ENCODE results near the gene CENPO.

CENPO gene, protein sequence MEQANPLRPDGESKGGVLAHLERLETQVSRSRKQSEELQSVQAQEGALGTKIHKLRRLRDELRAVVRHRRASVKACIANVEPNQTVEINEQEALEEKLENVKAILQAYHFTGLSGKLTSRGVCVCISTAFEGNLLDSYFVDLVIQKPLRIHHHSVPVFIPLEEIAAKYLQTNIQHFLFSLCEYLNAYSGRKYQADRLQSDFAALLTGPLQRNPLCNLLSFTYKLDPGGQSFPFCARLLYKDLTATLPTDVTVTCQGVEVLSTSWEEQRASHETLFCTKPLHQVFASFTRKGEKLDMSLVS

DNA sequence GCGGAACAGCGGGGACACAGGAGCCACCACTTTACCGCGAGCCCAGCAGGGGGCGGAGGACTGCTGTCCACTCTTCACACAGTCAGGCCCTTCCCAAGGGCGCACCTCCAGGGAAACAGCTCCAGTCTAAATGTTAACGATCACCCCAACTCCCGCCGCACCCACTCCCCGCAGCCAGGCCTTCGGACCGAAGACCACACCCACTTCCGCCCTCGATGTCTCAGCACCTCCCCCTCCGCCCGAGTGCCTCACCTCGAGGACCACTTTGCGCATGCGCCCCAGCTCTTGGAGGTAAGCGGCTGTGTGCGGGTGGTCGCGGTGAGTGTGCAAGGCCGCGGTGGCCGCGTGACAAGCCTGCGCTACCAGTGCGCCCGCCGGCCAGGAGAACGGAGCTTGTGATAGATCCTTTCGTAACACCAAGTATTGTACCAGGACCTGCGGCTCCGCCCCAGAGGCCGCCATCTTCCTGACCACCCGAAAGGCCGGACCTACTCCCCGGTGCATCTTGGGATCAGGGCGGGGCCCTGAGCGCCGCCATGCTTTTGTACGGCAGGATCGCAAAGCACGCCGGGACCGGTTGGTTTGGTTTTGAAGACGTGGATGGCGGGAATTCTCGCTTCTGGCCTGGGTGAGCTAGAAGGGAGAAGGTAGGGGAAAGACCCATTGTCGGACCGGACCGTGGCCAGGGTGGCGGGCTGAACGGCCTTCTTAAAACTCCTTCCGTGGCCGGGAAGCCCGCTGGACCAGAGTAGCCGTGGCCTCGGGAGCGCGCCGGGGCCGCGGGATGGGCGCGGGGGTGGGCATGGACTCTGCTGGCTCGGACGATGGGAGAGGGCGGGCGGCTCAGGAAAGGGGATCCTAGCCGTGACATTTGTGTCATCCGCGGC, at the start of gene CENPO, which contains the start of gene PTRHD1:
TSS of gene CENPO (plus strand) at position 552 of the 887 bp plus-strand sequence. CDS start 495 bp downstream, outside the sequence.
TSS of gene PTRHD1 (minus strand) at position 518 of the 887 bp plus-strand sequence. CDS start at position 504, 14 bp downstream.
- Histone ChIP-seq H3K27me3 (ENCODE audit: control insufficient read depth, insufficient read depth, low read length) (no peaks in the 10 kb centered on the region), H3K4me3 (ENCODE audit: low read length) (peak within 1 kb of the TSS; percentile 89), H3K36me3 (ENCODE audit: control insufficient read depth, insufficient read depth, low read length) (no peaks in the 10 kb centered on the region; the same call in 1 of the 2 replicates), H3K9me3 (ENCODE audit: control insufficient read depth, insufficient read depth, low read length) (no peaks in the 10 kb centered on the region), H3K4me1 (ENCODE audit: control insufficient read depth, insufficient read depth, low read length) (no peaks in the 10 kb centered on the region; the same call in 1 of the 2 replicates), H3K27ac (ENCODE audit: low read length) (no peak within 1 kb of the TSS)
- no CpG with 5 or more reads among the region's 74 CpGs for WGBS (ENCODE audit: insufficient coverage, insufficient read length)
- DNase-seq (ENCODE audit: low read depth, low spot score) = peak; percentile 90

DNA sequence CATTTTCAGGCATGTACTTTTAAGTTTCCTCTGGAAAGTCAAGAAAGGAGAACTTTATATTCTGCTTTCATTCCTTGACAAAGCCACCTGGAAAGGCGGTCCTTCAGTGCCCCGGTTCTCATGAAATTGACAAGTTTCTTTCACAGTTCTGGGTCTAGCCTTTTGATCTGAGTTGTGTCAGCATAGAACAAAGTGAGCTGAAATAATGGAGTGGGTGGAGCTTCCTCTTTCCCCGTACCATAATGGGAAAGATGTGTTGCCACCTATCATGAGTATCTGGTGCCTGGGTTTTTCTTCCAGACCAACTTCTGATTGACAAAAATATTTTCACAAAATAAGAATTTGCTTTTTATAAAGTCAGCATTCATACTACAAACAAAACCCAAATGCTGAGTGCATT, 49.3 kb upstream of the CENPO start:
- Histone ChIP-seq H3K27ac (ENCODE audit: low read length) (no peak overlapping the region), H3K4me1 (ENCODE audit: control insufficient read depth, insufficient read depth, low read length) (no peaks in the 10 kb centered on the region), H3K36me3 (ENCODE audit: control insufficient read depth, insufficient read depth, low read length) (no peaks in the 10 kb centered on the region), H3K4me3 (ENCODE audit: low read length) (no peak overlapping the region), H3K9me3 (ENCODE audit: control insufficient read depth, insufficient read depth, low read length) (no peaks in the 10 kb centered on the region), H3K27me3 (ENCODE audit: control insufficient read depth, insufficient read depth, low read length) (no peaks in the 10 kb centered on the region)
- WGBS (ENCODE audit: insufficient coverage, insufficient read length) = no CpG with 5 or more reads among the region's 3 CpGs
- DNase-seq (ENCODE audit: low read depth, low spot score) = no peak

DNA sequence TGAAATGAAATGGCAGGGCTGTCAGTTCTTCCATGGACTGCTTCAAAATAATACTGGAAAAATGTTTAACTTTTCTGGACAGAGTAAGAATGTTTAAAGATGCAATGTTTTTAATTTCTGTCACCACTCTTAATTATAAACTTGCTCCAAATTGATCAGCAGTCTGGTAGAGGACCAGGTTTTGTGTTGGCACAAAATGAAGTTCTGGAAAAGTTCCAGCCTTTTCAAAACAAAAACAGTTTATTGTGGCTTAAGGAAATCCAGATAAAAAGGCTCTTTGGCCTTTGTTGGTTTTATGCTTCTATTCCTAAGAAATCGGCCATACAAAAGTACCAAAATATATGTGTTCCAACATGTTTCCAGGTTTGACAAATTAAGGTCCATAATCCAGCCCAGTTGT, 48.9 kb upstream of the CENPO start:
- Histone ChIP-seq H3K27me3 (ENCODE audit: control insufficient read depth, insufficient read depth, low read length) (no peaks in the 10 kb centered on the region), H3K36me3 (ENCODE audit: control insufficient read depth, insufficient read depth, low read length) (no peaks in the 10 kb centered on the region), H3K4me3 (ENCODE audit: low read length) (no peak overlapping the region), H3K4me1 (ENCODE audit: control insufficient read depth, insufficient read depth, low read length) (no peaks in the 10 kb centered on the region), H3K9me3 (ENCODE audit: control insufficient read depth, insufficient read depth, low read length) (no peaks in the 10 kb centered on the region), H3K27ac (ENCODE audit: low read length) (no peak overlapping the region)
- no peak for DNase-seq (ENCODE audit: low read depth, low spot score)
- WGBS (ENCODE audit: insufficient coverage, insufficient read length) = no CpG with 5 or more reads among the region's 1 CpG

DNA sequence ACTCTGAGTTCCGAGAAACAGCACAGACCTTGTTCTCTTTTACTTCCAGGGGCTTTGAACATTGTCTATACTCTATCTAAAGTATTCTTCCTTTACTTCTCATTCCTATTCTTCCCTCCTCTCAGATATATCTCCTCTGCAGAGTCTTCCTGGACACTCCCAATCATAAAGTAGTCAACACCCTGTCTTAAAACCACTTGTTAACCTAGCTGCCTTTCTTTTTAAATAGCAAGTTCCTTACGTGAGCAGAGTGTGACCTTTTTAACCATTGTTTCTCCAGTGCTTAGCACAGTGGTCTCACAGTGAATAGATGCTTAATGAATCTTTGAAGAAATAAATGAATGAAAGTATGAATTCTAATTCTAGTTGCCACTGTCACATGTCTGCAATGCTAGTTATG, 47.4 kb upstream of the CENPO start:
- Histone ChIP-seq H3K27me3 (ENCODE audit: control insufficient read depth, insufficient read depth, low read length) (no peaks in the 10 kb centered on the region), H3K4me3 (ENCODE audit: low read length) (no peak overlapping the region), H3K36me3 (ENCODE audit: control insufficient read depth, insufficient read depth, low read length) (no peaks in the 10 kb centered on the region), H3K4me1 (ENCODE audit: control insufficient read depth, insufficient read depth, low read length) (no peaks in the 10 kb centered on the region), H3K27ac (ENCODE audit: low read length) (no peak overlapping the region), H3K9me3 (ENCODE audit: control insufficient read depth, insufficient read depth, low read length) (no peaks in the 10 kb centered on the region)
- WGBS (ENCODE audit: insufficient coverage, insufficient read length) = no CpG with 5 or more reads among the region's 2 CpGs
- no peak for DNase-seq (ENCODE audit: low read depth, low spot score)

DNA sequence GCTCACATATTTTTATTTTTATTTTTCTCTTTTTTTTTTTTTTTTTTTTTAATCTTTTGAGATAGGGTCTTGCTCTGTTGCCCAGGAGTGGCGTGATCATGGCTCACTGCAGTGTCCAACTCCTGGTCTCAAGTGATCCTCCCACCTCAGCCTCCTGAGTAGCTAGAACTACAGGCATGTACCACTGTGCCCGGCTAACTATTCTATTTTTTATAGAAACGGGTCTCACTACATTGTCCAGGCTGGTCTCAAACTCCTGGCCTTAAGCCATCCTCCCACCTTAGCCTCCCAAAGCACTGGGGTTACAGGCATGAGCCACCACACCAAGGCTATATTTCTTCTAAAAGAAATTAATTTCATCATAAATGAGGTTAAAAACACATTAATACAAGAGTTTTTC, 45.9 kb upstream of the CENPO start:
- no peaks in the 10 kb centered on the region for H3K27me3 ChIP-seq (ENCODE audit: control insufficient read depth, insufficient read depth, low read length)
- H3K4me1 ChIP-seq (ENCODE audit: control insufficient read depth, insufficient read depth, low read length) = no peaks in the 10 kb centered on the region
- no peaks in the 10 kb centered on the region for H3K36me3 ChIP-seq (ENCODE audit: control insufficient read depth, insufficient read depth, low read length)
- H3K9me3 ChIP-seq (ENCODE audit: control insufficient read depth, insufficient read depth, low read length) = no peaks in the 10 kb centered on the region
- DNase-seq (ENCODE audit: low read depth, low spot score) = no peak
- WGBS (ENCODE audit: insufficient coverage, insufficient read length) = no CpG with 5 or more reads among the region's 3 CpGs
- H3K27ac ChIP-seq (ENCODE audit: low read length) = no peak overlapping the region
- H3K4me3 ChIP-seq (ENCODE audit: low read length) = no peak overlapping the region

DNA sequence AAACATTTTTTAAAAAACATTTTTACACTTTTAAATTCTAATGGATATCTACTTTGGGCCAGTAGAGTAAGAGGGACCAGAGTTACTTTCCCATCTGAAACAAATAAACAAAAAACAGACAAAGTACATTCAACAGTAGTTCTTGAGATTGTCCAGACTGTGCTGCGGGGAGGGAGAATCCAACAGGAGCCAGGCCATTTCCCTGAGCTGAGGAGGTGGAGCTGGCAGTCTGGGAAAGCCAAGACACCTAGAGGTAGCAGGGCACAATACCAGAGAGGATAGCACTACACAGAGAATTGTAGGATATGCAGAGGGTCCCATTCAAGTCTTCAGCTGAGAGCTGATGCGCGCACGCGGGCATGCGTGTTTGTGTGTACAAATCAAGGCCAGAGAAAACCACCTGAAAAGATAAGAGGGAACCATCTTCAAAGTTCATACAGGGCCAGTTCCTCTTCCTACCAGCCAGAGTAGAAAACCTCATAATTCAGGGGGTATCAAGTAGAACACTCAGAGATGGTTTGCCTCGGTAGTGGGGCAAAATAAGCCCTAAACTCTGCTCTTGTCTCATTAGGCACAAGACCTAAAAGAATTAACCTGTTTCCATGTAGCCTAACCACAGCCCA, 44.0 kb upstream of the CENPO start:
- no CpG with 5 or more reads among the region's 7 CpGs for WGBS (ENCODE audit: insufficient coverage, insufficient read length)
- no peaks in the 10 kb centered on the region for H3K9me3 ChIP-seq (ENCODE audit: control insufficient read depth, insufficient read depth, low read length)
- H3K4me1 ChIP-seq (ENCODE audit: control insufficient read depth, insufficient read depth, low read length) = no peaks in the 10 kb centered on the region
- no peak overlapping the region for H3K4me3 ChIP-seq (ENCODE audit: low read length)
- no peaks in the 10 kb centered on the region for H3K27me3 ChIP-seq (ENCODE audit: control insufficient read depth, insufficient read depth, low read length)
- no peak for DNase-seq (ENCODE audit: low read depth, low spot score)
- no peak overlapping the region for H3K27ac ChIP-seq (ENCODE audit: low read length)
- H3K36me3 ChIP-seq (ENCODE audit: control insufficient read depth, insufficient read depth, low read length) = no peaks in the 10 kb centered on the region

DNA sequence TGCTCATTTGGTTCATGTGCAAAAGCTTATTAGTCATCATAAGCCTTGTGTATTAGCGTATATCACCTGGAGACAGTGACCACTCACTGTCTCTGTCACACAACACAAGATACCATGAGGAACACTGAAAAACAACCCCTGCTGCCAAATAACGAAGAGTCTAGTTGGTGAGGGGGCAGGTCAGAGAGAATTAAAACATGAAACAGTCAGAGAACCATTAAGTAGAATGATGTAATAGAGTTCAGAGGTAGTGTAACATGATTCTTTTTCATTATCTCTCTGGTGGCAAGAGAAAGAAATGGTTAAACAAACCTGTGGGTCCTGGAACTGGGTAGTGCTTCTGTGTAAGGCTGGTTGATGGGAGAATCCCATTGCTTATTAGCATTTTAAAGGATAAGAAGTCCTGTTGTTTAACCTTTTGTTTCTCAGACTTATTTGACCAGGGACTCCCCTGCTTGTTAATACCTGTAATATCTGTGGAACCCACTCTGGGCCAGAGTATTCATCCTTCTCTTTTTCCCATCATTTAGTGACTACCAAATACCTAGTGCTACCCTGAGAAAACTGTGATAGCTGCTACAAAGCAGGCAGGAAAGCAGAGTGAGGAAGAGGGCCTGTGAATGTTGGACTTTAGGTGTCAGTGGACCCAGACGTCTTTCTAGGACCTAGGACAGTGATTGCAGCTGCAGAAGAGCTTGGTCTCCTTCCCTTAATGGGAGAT, 38.1 kb upstream of the CENPO start:
- Histone ChIP-seq H3K9me3 (ENCODE audit: control insufficient read depth, insufficient read depth, low read length) (no peaks in the 10 kb centered on the region), H3K36me3 (ENCODE audit: control insufficient read depth, insufficient read depth, low read length) (no peaks in the 10 kb centered on the region; the same call in 1 of the 2 replicates), H3K27ac (ENCODE audit: low read length) (no peak overlapping the region), H3K4me3 (ENCODE audit: low read length) (no peak overlapping the region), H3K4me1 (ENCODE audit: control insufficient read depth, insufficient read depth, low read length) (peaks cover 2% of the 10 kb centered on the region; the same call in 1 of the 2 replicates), H3K27me3 (ENCODE audit: control insufficient read depth, insufficient read depth, low read length) (no peaks in the 10 kb centered on the region)
- no peak for DNase-seq (ENCODE audit: low read depth, low spot score)
- no CpG with 5 or more reads among the region's 3 CpGs for WGBS (ENCODE audit: insufficient coverage, insufficient read length)

DNA sequence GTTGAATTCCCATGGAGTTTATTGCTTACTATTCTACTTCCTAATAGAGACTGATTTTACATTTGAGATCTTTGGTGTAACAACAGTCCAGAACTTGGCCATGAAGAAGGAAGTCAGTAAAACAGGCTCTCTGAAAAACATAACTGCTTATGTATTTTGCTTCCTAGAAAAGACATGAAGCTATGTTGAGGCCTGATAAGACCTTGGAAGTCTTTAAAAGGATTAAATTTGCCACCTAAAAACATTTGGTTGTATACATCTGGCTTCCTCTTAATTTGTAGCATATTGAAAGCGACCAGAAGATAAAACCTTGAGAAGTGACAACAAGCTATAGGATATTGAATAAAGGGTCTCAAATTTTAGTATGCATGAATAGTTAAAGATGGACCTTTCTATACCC, 36.4 kb upstream of the CENPO start:
- H3K27ac ChIP-seq (ENCODE audit: low read length) = no peak overlapping the region
- H3K36me3 ChIP-seq (ENCODE audit: control insufficient read depth, insufficient read depth, low read length) = no peaks in the 10 kb centered on the region; the same call in 1 of the 2 replicates
- H3K9me3 ChIP-seq (ENCODE audit: control insufficient read depth, insufficient read depth, low read length) = no peaks in the 10 kb centered on the region
- H3K4me3 ChIP-seq (ENCODE audit: low read length) = no peak overlapping the region
- WGBS (ENCODE audit: insufficient coverage, insufficient read length) = no CpG with 5 or more reads among the region's 1 CpG
- H3K4me1 ChIP-seq (ENCODE audit: control insufficient read depth, insufficient read depth, low read length) = peaks cover 2% of the 10 kb centered on the region; the same call in 1 of the 2 replicates
- no peak for DNase-seq (ENCODE audit: low read depth, low spot score)
- H3K27me3 ChIP-seq (ENCODE audit: control insufficient read depth, insufficient read depth, low read length) = no peaks in the 10 kb centered on the region

DNA sequence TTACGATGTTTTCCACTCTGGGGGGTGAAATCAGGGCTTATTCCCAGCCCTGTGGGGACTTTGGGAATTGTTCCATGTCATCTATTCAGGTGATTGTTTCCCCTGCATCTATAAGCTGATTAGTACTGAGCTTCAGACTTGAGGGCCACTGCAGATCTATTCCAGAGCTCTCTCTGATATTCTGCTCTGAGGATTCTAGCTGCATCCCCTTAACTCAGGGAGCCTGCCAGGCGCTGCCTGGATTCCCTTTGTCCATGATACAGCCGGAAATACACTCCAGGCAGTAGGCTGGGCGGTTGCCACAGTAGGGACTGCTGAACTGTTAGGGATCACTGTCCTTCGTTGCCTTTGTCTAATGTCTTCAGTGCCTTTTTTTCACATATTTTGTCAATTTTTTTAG, 31.4 kb upstream of the CENPO start:
- H3K27me3 ChIP-seq (ENCODE audit: control insufficient read depth, insufficient read depth, low read length) = no peaks in the 10 kb centered on the region
- no peaks in the 10 kb centered on the region for H3K4me1 ChIP-seq (ENCODE audit: control insufficient read depth, insufficient read depth, low read length)
- no peak overlapping the region for H3K4me3 ChIP-seq (ENCODE audit: low read length)
- H3K9me3 ChIP-seq (ENCODE audit: control insufficient read depth, insufficient read depth, low read length) = no peaks in the 10 kb centered on the region
- H3K27ac ChIP-seq (ENCODE audit: low read length) = no peak overlapping the region
- H3K36me3 ChIP-seq (ENCODE audit: control insufficient read depth, insufficient read depth, low read length) = no peaks in the 10 kb centered on the region; the same call in 1 of the 2 replicates
- WGBS (ENCODE audit: insufficient coverage, insufficient read length) = no CpG with 5 or more reads among the region's 5 CpGs
- DNase-seq (ENCODE audit: low read depth, low spot score) = no peak

DNA sequence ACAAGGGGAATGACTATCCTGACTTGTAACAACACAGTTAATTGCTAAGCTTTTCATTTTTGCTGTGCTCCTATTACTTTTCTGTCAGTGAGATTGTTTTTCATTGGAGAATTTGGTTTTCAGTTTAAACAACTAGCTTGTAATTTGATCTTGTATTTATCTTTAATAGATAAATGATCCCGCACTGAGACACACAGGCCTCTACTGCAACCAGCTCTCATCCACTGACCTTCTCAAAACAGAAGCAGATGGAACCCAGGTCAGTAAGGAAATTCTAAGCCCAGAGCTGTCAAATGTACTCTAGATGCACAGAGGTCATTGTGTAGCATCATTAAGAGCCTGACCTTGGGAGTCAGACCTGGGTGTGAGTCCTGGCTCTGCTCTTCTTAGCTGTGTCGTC, 30.7 kb upstream of the CENPO start:
- Histone ChIP-seq H3K4me1 (ENCODE audit: control insufficient read depth, insufficient read depth, low read length) (no peaks in the 10 kb centered on the region), H3K4me3 (ENCODE audit: low read length) (no peak overlapping the region), H3K36me3 (ENCODE audit: control insufficient read depth, insufficient read depth, low read length) (no peaks in the 10 kb centered on the region; the same call in 1 of the 2 replicates), H3K27ac (ENCODE audit: low read length) (no peak overlapping the region), H3K9me3 (ENCODE audit: control insufficient read depth, insufficient read depth, low read length) (no peaks in the 10 kb centered on the region), H3K27me3 (ENCODE audit: control insufficient read depth, insufficient read depth, low read length) (no peaks in the 10 kb centered on the region)
- no peak for DNase-seq (ENCODE audit: low read depth, low spot score)
- no CpG with 5 or more reads among the region's 2 CpGs for WGBS (ENCODE audit: insufficient coverage, insufficient read length)

All from iPS DF 6.9 (cell line).